ENCODE data around the gene EPN3.

DNA sequence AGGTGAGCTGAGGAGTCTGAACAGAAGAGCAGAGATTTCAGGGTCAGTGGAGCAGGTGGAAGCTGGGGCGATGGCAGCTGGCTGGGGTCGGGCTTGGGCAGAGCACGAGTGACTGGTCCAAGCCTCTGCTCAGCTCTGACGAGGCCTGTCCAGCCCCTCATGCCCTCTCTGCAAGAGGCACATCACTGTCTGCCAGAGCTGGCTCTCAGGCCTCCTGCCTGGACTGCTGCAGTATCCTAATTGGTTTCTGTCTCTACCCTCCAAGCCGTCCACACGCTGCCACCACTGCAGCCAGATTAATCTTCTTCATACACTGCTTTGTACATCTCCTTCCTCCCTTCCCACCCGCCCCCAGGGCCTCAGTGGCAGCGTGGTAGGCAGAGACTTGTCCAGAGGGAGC, 53.4 kb downstream of the EPN3 start:
- TF ChIP-seq, protein P1, sequence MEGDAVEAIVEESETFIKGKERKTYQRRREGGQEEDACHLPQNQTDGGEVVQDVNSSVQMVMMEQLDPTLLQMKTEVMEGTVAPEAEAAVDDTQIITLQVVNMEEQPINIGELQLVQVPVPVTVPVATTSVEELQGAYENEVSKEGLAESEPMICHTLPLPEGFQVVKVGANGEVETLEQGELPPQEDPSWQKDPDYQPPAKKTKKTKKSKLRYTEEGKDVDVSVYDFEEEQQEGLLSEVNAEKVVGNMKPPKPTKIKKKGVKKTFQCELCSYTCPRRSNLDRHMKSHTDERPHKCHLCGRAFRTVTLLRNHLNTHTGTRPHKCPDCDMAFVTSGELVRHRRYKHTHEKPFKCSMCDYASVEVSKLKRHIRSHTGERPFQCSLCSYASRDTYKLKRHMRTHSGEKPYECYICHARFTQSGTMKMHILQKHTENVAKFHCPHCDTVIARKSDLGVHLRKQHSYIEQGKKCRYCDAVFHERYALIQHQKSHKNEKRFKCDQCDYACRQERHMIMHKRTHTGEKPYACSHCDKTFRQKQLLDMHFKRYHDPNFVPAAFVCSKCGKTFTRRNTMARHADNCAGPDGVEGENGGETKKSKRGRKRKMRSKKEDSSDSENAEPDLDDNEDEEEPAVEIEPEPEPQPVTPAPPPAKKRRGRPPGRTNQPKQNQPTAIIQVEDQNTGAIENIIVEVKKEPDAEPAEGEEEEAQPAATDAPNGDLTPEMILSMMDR (conservative IDR thresholded peaks at IDR 0.05; ENCODE audit: low read depth in 2 of 2), result no peak
- no peak for TF ChIP-seq EZH2phosphoT487 (IDR thresholded peaks at IDR 0.05; ENCODE audit: unreplicated experiment)
- TF ChIP-seq POLR2AphosphoS5 (IDR thresholded peaks at IDR 0.05; ENCODE audit: low read depth), result no peak
- TF ChIP-seq, protein P2, sequence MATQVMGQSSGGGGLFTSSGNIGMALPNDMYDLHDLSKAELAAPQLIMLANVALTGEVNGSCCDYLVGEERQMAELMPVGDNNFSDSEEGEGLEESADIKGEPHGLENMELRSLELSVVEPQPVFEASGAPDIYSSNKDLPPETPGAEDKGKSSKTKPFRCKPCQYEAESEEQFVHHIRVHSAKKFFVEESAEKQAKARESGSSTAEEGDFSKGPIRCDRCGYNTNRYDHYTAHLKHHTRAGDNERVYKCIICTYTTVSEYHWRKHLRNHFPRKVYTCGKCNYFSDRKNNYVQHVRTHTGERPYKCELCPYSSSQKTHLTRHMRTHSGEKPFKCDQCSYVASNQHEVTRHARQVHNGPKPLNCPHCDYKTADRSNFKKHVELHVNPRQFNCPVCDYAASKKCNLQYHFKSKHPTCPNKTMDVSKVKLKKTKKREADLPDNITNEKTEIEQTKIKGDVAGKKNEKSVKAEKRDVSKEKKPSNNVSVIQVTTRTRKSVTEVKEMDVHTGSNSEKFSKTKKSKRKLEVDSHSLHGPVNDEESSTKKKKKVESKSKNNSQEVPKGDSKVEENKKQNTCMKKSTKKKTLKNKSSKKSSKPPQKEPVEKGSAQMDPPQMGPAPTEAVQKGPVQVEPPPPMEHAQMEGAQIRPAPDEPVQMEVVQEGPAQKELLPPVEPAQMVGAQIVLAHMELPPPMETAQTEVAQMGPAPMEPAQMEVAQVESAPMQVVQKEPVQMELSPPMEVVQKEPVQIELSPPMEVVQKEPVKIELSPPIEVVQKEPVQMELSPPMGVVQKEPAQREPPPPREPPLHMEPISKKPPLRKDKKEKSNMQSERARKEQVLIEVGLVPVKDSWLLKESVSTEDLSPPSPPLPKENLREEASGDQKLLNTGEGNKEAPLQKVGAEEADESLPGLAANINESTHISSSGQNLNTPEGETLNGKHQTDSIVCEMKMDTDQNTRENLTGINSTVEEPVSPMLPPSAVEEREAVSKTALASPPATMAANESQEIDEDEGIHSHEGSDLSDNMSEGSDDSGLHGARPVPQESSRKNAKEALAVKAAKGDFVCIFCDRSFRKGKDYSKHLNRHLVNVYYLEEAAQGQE (IDR thresholded peaks at IDR 0.05; ENCODE audit: unreplicated experiment), result no peak
- TF ChIP-seq CREB1 (CRISPR knock-in tag; IDR thresholded peaks at IDR 0.05; ENCODE audit: low read depth), result no peak
